ENCODE results near the gene DUS4L.

DUS4L gene

GRCh38 chr7:107613439-107613838 is 49.7 kb downstream of the DUS4L start:
- no peak for DNase-seq (ENCODE audit: low read depth)
- no peak for TF ChIP-seq CTCF (IDR thresholded peaks at IDR 0.05; ENCODE audit: insufficient read depth, low read depth, low read length, missing control alignments)
- no peak overlapping the region for H3K4me3 ChIP-seq (ENCODE audit: low read depth, low read length)

- no peak for DNase-seq (ENCODE audit: low read depth)
Observed at GRCh38 chr7:107613948-107614347, 50.2 kb downstream of the DUS4L start.

GRCh38 chr7:107614425-107614824 is 50.7 kb downstream of the DUS4L start:
- no peak overlapping the region for H3K4me3 ChIP-seq (ENCODE audit: low read depth, low read length)
- no peak for DNase-seq (ENCODE audit: low read depth)
- no peak for TF ChIP-seq CTCF (IDR thresholded peaks at IDR 0.05; ENCODE audit: insufficient read depth, low read depth, low read length, missing control alignments)

More at GRCh38 chr7:107613948-107614347, 50.2 kb downstream of the DUS4L start:
- no peak overlapping the region for H3K4me3 ChIP-seq (ENCODE audit: low read depth, low read length)
- no peak for TF ChIP-seq CTCF (IDR thresholded peaks at IDR 0.05; ENCODE audit: insufficient read depth, low read depth, low read length, missing control alignments)

- no peak for DNase-seq (ENCODE audit: low read depth)
- TF ChIP-seq CTCF (IDR thresholded peaks at IDR 0.05; ENCODE audit: insufficient read depth, low read depth, low read length, missing control alignments), result no peak
- H3K4me3 ChIP-seq (ENCODE audit: low read depth, low read length), result no peak overlapping the region
Observed at GRCh38 chr7:107615910-107616680, 52.3 kb downstream of the DUS4L start.

GRCh38 chr7:107622429-107622828 is 58.7 kb downstream of the DUS4L start:
- no peak for DNase-seq (ENCODE audit: low read depth)
- no peak for TF ChIP-seq CTCF (IDR thresholded peaks at IDR 0.05; ENCODE audit: insufficient read depth, low read depth, low read length, missing control alignments)
- H3K4me3 ChIP-seq (ENCODE audit: low read depth, low read length), result no peak overlapping the region

- no peak for DNase-seq (ENCODE audit: low read depth)
- H3K4me3 ChIP-seq (ENCODE audit: low read depth, low read length), result no peak overlapping the region
- TF ChIP-seq CTCF (IDR thresholded peaks at IDR 0.05; ENCODE audit: insufficient read depth, low read depth, low read length, missing control alignments), result no peak
Observed at GRCh38 chr7:107622894-107623293, 59.1 kb downstream of the DUS4L start.

- no peak for DNase-seq (ENCODE audit: low read depth)
- no peak for TF ChIP-seq CTCF (IDR thresholded peaks at IDR 0.05; ENCODE audit: insufficient read depth, low read depth, low read length, missing control alignments)
Observed at GRCh38 chr7:107627002-107627401, 63.2 kb downstream of the DUS4L start.

More at GRCh38 chr7:107627002-107627401, 63.2 kb downstream of the DUS4L start:
- no peak overlapping the region for H3K4me3 ChIP-seq (ENCODE audit: low read depth, low read length)
